ENCODE measurements around the gene LRCH3.

The LRCH3 gene

DNA sequence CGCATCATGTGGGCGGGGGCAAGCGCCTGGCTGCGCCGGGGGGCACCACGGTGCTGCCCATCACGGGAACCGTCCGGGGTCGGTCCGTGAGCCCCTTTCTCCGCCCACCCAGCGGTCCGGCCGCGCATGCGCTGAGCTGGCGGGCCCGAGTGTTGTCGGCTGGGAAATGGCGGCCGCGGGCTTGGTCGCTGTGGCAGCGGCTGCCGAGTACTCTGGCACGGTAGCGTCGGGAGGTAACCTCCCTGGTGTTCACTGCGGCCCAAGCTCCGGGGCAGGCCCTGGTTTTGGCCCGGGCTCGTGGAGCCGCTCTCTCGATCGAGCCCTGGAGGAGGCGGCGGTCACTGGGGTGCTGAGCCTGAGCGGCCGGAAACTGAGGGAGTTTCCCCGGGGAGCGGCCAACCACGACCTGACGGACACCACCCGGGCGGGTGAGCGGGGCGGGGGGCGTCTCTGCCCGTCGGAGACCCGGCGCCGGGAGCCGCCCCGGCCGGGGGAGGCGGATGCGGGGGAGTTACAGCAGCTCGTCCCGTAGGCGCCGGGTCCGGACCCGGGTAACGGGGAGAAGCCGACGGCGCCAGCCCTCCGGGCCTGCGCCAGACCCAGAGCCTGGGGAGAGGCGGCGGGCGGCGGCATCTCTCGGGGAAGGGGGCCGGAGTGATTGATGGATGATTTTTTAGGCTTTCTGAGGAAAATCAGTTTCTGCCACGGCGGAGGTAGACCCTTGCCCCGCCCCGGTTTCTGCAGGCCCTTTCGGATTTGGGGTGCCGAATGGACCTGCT is at the start of gene LRCH3:
LRCH3 (plus strand) TSS at position 142 of the 779 bp plus-strand sequence; CDS start at position 167, 25 bp downstream.
- peak; percentile 98 for DNase-seq

- DNase-seq: no peak
These were observed 48.3 kb upstream of the LRCH3 start for GRCh38 chr3:197742787-197743186.

DNA sequence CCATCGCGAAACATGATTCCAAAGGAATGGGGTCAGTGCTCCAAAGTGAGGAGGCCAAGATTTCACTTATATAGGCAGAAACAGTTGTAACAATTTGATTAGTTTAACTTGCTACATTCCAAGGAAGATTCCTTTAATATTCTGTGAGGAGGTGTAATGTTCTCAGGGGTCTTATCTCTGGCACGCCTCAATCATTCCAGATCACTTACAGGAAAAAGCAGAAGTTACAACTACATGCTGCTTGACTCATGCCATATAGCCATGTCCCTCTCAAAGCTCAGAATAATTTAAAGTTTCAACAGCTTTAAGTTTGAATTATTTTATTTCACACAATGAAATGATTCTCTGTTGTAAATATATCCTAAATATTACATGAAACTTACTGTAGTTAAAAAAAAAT is 44.8 kb upstream of the LRCH3 start:
- no peak for DNase-seq

DNA sequence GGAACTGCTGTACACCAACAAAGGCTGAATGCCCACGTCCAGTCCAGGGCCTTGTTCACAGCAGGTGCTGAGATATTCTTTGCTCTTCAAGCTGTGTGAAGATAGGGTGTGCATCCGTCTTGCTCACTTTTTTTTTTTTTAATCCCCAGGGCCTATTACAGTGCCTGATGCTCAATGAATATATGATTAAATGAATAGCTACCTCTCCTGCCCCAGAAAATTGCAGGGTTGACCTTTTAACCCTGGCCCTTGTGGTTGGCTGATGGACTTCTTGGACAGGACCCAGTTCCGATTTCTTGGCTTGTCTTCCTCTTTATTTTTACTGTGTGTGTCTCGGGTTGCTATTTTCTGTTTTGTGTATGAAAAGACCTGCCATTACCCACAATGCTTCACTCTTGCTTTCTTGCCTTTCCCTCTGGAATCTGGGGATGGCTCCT is 44.2 kb upstream of the LRCH3 start:
- no peak for DNase-seq

- DNase-seq: no peak
These were observed 42.3 kb upstream of the LRCH3 start for GRCh38 chr3:197748597-197749314.

- DNase-seq: no peak
These were observed 41.8 kb upstream of the LRCH3 start for GRCh38 chr3:197749315-197749600.

GRCh38 chr3:197749601-197750395 is 41.3 kb upstream of the LRCH3 start, which contains the start of gene FYTTD1:
TSS of gene FYTTD1 (plus strand) at chr3:197749883. CDS start at chr3:197749972, 89 bp downstream.
- DNase-seq: peak; percentile 93

DNA sequence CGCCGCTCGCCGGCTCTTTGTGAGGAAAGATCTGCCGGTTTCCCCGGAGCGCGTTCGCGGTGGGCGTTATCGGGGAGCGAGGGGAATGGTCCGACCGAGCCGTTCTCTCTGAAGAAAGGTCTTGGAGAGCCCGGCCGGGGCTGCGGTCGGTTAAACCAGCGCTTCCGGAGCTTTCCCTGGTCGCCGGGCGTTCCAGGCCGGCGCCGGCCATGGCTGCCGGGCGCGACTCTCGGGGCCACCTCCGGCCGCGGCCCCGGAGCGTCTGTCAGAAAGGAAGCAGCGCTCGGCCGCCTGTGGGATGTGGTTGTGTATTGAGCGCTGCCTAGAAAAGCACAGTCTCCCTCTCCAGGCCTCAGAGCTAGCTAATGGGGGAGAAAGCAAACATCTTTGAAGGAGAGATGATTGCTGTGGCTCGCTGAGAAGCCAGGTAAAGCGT is 40.6 kb upstream of the LRCH3 start:
- peak; percentile 85 for DNase-seq

DNA sequence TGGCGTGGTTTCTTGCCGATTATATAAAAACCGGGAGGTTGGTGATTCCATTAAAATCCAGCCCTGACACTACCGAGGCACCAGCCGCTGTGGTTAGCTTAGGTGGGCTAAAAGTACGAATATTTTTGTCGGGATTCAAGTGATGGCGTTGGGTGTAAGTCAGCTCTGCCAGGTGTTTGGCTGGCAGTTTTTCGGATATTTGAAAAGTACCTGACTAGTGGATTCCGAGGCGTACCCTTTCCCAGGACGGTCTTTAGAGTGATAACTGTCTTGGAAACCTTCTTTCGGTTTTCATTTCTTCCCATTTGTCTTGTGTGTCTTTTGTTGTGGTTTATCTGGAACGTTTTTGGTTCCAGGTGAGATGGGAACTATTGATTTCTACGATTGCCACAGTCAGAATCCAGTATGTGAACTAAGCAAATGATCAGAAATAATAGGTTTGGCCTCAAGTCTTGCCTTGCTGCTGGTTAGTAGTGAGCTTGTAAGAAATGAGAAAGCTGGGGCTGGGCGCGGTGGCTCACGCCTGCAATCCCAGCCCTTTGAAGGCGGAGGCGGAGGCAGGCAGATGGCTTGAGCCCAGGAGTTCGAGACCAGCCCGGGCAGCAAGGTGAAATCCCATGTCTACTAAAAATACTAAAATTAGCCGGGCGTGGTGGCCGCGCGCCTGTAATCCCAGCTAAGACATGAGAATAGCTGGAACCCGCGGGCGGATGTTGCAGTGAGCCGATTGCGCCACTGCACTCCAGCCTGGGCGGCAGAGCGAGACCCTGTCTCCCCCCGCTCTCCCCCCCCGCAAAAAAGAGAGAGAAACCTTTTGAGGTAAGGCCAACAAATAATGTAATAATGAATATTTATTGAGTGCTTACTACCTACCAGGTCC is 40.0 kb upstream of the LRCH3 start:
- DNase-seq: peak; percentile 45

DNA sequence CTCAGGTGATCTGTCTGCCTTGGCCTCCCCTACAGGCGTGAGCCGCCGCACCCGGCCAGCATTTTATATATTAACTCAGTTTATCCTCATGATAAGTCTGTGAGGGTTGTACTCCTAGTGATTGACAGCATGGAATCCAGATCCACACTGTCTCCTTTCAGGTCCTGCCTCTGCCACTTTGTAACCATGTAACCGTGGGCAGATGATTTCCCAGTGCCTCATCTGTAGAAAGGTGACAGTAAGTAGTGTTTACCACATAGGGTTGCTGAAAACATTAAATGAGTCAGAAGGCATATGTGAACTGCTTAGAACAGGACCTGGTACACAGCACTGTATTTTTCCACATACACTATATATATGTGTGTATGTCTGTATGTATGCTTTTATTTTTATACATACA is 38.9 kb upstream of the LRCH3 start:
- DNase-seq: no peak

DNA sequence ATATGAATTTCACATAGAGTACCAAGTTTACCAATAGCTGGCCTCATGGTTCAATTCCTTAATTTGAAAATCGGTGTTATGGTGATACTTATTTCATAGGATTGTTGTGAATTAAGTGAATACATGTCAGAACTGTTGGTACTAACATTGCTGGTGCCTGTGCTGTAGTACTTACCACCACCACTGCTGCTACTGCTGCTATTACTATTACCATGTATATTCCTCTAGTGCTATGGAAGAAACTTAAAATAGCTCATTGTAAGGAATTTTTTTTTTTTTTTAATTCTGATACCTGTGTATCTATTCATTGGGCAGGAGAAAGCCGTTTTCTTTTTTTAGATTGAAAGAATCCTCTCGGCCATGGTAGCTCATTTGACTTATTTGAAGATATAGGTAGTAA is 37.8 kb upstream of the LRCH3 start:
- DNase-seq: no peak

- DNase-seq: no peak
These were observed 34.4 kb upstream of the LRCH3 start for GRCh38 chr3:197756704-197757103.

DNA sequence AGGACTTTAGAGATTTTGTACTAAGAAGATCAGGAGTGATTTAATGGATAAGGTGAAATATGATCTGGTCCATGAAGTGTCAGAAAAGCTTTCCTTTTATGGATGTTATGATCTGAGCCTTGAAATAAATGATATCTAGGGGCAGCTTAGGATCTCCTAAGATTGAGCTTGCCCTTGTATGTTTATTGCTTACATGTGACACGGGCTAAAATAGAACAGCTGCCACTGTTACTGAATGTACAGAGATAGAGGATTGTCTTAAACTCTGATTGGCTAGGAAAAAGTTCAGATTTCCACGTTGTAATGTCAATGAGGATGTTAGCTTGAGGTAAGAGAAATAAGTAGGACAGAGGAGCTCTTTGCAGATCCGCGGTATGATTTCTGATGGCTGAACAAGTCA is 32.5 kb upstream of the LRCH3 start:
- DNase-seq: no peak

- no peak for DNase-seq
These were observed 29.3 kb upstream of the LRCH3 start for GRCh38 chr3:197761784-197762183.

DNA sequence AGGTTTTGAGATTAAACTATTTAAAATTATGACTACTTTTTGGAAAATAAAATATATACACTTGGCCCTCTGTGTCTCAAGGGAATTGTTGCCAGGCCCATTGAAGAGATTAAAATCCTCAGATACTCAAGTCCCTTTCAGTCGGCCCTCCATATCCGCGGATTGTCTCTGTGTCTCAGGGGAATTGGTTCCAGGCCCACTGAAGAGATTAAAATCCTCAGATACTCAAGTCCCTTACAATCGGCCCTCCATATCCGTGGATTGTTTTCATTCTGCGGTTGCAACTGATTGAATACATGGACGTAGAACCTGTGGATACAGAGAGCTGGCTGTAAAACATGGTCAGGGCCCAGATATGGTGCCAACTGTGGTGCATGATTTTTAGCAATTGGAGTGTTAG is 15.7 kb upstream of the LRCH3 start:
- DNase-seq: no peak

GRCh38 chr3:197782230-197782629 is 8.8 kb upstream of the LRCH3 start:
- DNase-seq: no peak

DNA sequence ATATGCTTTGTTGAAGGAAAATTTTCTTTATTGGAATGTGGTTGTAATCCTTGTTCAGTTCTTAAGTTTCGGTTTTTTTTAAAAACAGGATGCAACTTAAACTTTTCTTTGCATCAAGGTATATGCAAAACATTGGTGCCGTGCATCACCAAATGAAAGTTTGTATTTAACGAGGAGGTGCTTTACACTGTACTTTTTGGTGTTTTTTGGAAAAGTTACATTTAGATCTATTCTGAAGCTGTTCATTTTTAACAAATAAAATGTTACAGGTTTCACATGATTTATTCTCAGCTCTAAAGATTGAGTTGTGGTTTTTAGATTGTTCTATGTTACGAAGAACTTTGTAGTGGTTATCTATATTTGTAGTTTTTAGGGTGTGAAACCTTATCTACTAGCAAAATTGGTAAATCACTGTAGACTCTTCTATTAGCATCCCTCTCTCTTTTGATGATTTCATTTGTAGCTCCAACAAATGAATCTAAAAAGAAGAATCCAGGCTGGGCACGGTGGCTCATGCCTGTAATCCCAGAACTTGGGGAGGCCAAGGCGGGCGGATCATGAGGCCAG is 7.0 kb upstream of the LRCH3 start:
- no peak for DNase-seq

DNA sequence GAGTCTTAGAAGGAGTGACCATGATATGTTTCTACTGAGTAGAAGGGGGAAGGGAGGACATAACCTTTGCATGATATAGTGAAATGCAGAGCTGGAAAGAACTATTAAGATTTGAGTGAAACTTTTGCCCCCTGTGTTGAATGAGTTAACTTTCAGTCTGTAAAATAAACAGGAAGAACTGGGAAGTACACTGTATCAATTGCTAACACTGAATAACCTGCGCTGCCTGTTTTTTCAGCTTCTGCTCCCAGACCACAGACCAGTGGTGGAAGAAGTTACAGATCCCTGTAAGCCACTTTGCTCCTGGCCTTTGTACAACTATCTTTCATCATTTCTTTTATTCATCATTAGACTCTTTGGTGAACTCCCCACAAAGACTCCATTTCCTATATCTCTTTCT is 3.6 kb upstream of the LRCH3 start:
- no peak for DNase-seq

GRCh38 chr3:197789309-197789708 is 1.7 kb upstream of the LRCH3 start:
- no peak for DNase-seq

- no peak for DNase-seq
These were observed 1.0 kb upstream of the LRCH3 start for GRCh38 chr3:197790033-197790432.

GRCh38 chr3:197791892-197792647 is 1.0 kb downstream of the LRCH3 start:
- no peak for DNase-seq
